Glutamatergic neuron (in vitro differentiated cells): ENCODE results near the gene GUCA2B. TPM values are rescaled to one million over a fixed set of nuclear protein-coding genes. Genes with fewer than 3 reads are reported as not detected.

ENCODE experiments used
- DNase-seq: peaks from one replicate; pipeline ENCODE4 v3.0.0; 2022
- H3K27ac Mint-ChIP-seq: one replicate; pipeline ENCODE4 v1.8.0; 2020; ENCODE audit warnings: mild to moderate bottlenecking, mixed read lengths, inconsistent platforms; ENCODE audit not compliant: unreplicated experiment
- H3K27me3 Mint-ChIP-seq: one replicate; pipeline ENCODE4 v1.8.0; 2020; ENCODE audit warnings: mild to moderate bottlenecking, moderate library complexity, mixed read lengths, inconsistent platforms; ENCODE audit not compliant: unreplicated experiment
- H3K36me3 Mint-ChIP-seq: one replicate; pipeline ENCODE4 v1.8.0; 2020; ENCODE audit warnings: mild to moderate bottlenecking, mixed read lengths, inconsistent platforms; ENCODE audit not compliant: unreplicated experiment
- H3K4me1 Mint-ChIP-seq: one replicate; pipeline ENCODE4 v1.8.0; 2020; ENCODE audit warnings: mild to moderate bottlenecking, low read depth, mixed read lengths, inconsistent platforms; ENCODE audit not compliant: unreplicated experiment
- H3K4me3 Mint-ChIP-seq: one replicate; pipeline ENCODE4 v1.8.0; 2020; ENCODE audit warnings: mild to moderate bottlenecking, mixed read lengths, inconsistent platforms; ENCODE audit not compliant: unreplicated experiment
- H3K9me3 Mint-ChIP-seq: one replicate; pipeline ENCODE4 v1.8.0; 2020; ENCODE audit warnings: mild to moderate bottlenecking, moderate library complexity, mixed read lengths, inconsistent platforms; ENCODE audit not compliant: unreplicated experiment
- total RNA-seq: library from RNA; stranded (reverse); fragmentation: NEBNext Ultra II Directional; extraction: Animal tissue kit (Norgen Biotek cat#: 25700); gene quantifications from one replicate; pipeline ENCODE4 v1.2.1, GENCODE V29; 2021; ENCODE audit not compliant: unreplicated experiment
- TF ChIP-seq, protein P1 (sequence below): fragments of 200-600 bp; sonication (generic); IDR thresholded peaks from one replicate; pipeline ENCODE4 v1.5.0; 2021; ENCODE audit not compliant: partially characterized antibody, unreplicated experiment

GUCA2B gene
- total RNA-seq, 1 donor from 2014 or later: not detected

DNA sequence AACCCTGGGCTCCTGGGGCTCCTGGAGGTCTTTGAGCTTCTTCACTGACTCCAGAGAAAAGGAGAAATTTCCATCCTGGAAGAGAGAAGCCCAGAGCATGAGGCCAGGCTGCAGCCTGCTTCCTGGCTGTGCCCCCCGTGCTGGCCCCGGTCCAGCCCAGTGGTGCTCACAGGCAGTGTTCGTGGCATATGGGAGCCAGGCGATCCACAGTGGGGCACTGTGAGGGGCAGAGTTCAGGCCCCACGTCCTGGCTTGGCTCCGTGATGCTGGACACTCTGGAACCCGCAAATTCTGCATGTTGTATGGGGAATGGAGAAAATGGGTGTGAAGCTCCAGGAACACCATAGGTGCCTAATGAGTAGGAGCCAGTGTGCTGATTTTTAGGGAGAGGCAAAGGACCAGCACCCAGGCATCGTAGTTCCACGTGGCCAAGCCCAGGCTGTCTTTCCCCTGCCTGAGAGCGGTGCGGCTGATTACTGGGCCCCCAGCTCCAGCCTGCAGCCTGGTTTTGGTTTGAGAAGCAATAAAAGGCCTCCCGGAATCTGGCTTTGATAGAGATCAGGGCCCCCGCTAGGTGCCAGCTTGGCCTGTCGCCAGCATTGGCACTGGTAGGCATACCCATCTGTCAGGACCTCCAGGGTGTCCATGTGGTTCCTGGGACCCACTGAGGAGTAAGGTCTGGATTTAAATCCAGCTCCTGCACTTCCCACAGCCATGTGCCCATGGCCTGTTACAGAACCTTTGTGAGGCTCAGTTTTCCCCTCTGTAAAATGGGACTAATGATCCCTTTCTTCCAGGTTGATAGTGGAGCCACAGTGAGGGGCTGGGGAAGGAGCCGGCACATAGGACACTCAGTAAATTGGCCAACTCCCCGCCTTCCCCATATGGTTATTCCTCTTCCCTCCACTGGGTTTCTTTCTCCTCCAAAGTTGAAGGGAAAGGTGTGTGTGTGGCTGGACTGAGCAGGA, 10.6 kb downstream of the GUCA2B start:
- DNase-seq: no peak
- Mint-ChIP-seq H3K4me1 (peaks cover 4% of the 10 kb centered on the region), H3K27me3 (peaks cover 9% of the 10 kb centered on the region), H3K36me3 (peaks cover 13% of the 10 kb centered on the region), H3K4me3 (no peak overlapping the region), H3K9me3 (peaks cover 16% of the 10 kb centered on the region), H3K27ac (no peak overlapping the region)
- TF ChIP-seq, protein P1, sequence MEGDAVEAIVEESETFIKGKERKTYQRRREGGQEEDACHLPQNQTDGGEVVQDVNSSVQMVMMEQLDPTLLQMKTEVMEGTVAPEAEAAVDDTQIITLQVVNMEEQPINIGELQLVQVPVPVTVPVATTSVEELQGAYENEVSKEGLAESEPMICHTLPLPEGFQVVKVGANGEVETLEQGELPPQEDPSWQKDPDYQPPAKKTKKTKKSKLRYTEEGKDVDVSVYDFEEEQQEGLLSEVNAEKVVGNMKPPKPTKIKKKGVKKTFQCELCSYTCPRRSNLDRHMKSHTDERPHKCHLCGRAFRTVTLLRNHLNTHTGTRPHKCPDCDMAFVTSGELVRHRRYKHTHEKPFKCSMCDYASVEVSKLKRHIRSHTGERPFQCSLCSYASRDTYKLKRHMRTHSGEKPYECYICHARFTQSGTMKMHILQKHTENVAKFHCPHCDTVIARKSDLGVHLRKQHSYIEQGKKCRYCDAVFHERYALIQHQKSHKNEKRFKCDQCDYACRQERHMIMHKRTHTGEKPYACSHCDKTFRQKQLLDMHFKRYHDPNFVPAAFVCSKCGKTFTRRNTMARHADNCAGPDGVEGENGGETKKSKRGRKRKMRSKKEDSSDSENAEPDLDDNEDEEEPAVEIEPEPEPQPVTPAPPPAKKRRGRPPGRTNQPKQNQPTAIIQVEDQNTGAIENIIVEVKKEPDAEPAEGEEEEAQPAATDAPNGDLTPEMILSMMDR: no peak

DNA sequence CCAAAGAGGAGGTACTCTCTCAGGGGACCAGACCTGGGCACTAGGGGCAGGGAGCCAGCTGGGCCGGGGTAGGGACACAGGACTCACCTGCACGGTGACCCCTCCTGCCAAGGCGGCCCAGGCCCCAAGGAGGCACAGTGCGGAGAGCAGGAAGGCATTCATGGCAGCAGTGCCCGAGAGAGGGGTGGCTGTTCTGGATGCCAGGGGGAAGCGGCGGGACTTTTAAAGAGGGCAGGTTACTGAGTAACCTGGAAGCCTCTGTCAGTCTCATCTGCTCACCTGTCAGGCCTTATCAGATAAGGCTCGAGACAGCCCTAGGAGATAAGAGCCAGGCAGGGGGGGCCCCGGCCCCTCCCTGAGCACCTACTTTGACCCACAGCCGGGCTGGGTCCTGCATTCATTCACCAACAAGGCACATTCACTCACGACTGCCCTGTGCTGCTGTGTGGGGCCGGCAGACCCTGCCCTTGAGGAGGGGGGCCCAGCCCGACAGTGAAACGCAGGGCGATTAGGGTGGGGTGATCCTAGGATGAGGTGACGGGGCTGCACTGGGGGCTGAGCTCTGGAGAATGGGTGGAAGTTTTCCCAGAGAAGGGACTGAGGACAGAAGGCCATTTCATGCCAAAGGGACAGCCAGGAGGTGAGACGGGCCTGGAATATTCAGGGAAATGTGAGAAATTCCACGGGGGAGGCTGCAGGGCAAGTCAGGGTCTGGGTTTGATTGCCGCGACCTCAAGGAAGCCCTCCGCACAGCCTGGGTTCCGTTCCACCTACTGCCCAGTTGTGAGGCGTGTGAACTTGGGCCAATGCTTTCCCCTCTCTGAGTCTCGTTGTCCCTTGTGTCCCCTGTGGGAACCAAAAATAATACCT, 11.6 kb downstream of the GUCA2B start, which contains the start of gene GUCA2A:
Gene GUCA2A, minus strand, starts transcription at position 195 of the 870 bp plus-strand sequence. Its CDS starts 33 bp downstream, at position 162.
- TF ChIP-seq, protein P1: no peak
- Mint-ChIP-seq H3K4me3 (no peak within 1 kb of the TSS), H3K27me3 (peaks cover 9% of the 10 kb centered on the region), H3K36me3 (peaks cover 13% of the 10 kb centered on the region), H3K4me1 (peaks cover 4% of the 10 kb centered on the region), H3K9me3 (peaks cover 16% of the 10 kb centered on the region), H3K27ac (no peak within 1 kb of the TSS)
- DNase-seq: no peak

DNA sequence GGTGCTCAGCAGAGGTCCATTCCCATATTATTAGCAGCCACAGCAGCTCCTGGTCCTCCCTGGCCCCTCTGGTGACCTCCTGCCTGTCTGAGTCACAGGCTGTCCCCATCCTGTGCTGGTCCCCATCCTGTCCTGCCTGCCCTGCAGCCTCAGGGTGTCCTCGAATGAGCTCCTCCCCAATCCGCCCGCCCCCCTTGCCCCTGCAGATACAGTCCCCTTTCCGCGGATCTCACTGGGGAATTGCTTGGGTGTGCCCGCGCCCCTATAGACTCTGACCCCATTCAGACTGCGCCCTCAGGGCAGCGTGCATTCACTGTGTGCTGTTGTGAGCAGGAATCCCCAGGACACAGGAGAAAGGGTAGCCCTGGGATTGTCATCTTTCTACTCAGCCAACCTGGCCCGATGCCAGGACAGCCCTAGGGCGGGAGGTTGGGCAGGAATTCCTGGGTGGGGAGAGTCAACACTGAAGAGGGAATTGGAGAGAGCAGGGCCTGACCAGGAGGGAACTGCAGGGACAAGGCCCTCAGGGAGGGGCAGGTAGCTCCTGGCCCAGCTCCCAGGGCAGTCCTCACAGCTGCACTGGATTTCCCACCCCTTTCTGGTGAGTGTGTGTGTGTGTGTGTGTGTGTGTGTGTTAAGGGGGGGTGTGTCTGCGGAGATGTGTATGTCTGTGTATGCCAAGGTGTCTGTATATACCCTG, 12.5 kb downstream of the GUCA2B start:
- Mint-ChIP-seq H3K4me3 (no peak overlapping the region), H3K27ac (no peak overlapping the region)

DNA sequence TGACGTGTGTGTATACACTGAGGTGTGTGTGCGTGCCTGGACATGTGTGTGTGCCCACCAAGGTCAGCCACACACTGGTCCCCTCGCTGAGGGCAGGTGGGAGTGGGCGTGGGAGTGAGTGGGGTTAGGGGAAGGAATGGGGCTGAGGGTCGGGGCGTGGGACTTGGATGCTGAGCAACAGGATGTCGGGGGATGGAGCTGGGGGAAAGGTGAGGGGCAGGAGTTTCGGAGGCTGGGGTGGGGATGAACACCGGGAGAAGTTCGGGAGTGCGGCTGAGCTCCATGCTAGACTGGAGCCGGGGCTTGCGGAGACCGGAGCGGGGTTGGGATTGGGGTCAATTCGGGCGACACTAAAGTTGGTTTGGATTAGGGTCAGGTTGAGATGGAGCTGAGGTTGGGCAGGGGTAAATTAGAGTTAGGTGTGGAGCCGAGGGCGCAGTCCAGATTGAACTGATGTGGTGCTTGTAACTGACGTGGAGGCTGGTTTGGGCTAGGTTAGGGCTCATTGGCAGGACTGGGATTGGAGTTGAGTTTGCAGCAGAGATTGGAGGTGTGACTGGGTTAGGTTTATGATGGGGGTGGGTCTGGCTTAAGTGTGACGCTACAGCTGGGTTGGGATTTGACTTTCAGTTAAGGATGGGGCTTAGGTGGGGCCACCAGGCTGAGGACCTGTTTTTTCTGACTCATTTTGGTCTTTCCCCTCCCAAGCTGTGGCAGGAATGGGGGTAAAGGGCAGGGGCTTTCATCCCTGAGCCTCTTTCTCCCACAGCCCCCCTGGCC, 14.6 kb downstream of the GUCA2B start:
- no peak overlapping the region for H3K27ac Mint-ChIP-seq
- H3K4me3 Mint-ChIP-seq: no peak overlapping the region
- H3K9me3 Mint-ChIP-seq: peaks cover 12% of the 10 kb centered on the region
- H3K4me1 Mint-ChIP-seq: peaks cover 14% of the 10 kb centered on the region
- TF ChIP-seq, protein P1: no peak
- peaks cover 8% of the 10 kb centered on the region for H3K27me3 Mint-ChIP-seq
- H3K36me3 Mint-ChIP-seq: no peaks in the 10 kb centered on the region
- DNase-seq: no peak

More for the DNA sequence above, 12.5 kb downstream of the GUCA2B start:
- TF ChIP-seq, protein P1: no peak
- Mint-ChIP-seq H3K9me3 (peaks cover 16% of the 10 kb centered on the region), H3K36me3 (peaks cover 13% of the 10 kb centered on the region), H3K4me1 (peaks cover 4% of the 10 kb centered on the region), H3K27me3 (peaks cover 9% of the 10 kb centered on the region)
- DNase-seq: no peak
